HG03175 (cell line): ENCODE measurements around the gene EPDR1.
"Not testable (repeated sequence)": the region's sequence is repeated elsewhere in the genome, so short reads cannot be mapped to it uniquely, and the experiment has no call there.

ENCODE experiments used
- ATAC-seq: cut with Tn5 transposase; IDR thresholded peaks from one replicate; pipeline ENCODE4 v1.9.1; 2021; ENCODE audit warnings: mild to moderate bottlenecking, moderate library complexity; ENCODE audit not compliant: unreplicated experiment

The EPDR1 gene

GRCh38 chr7:37927773-37928444 lies 7.5 kb downstream of the EPDR1 start:
- ATAC-seq: no peak

- ATAC-seq: no peak
Observed at GRCh38 chr7:37928878-37929277, 8.4 kb downstream of the EPDR1 start.

GRCh38 chr7:37930226-37930948 lies 9.9 kb downstream of the EPDR1 start:
- ATAC-seq: no peak

GRCh38 chr7:37932543-37932942 lies 12.1 kb downstream of the EPDR1 start:
- no peak for ATAC-seq

- ATAC-seq: no peak
Observed at GRCh38 chr7:37933018-37933566, 12.7 kb downstream of the EPDR1 start.

- ATAC-seq: no peak
Observed at GRCh38 chr7:37942934-37943610, 22.6 kb downstream of the EPDR1 start.

- ATAC-seq: peak; percentile 46
Observed at GRCh38 chr7:37943905-37944736, 23.7 kb downstream of the EPDR1 start.

GRCh38 chr7:37944737-37945054 lies 24.3 kb downstream of the EPDR1 start:
- ATAC-seq: no peak

- no peak for ATAC-seq
Observed at GRCh38 chr7:37945336-37945735, 24.9 kb downstream of the EPDR1 start.

GRCh38 chr7:37947138-37947940 lies 26.9 kb downstream of the EPDR1 start:
- ATAC-seq: no peak

- no peak for ATAC-seq
Observed at GRCh38 chr7:37947941-37948210, 27.4 kb downstream of the EPDR1 start.

GRCh38 chr7:37952240-37952639 lies 31.8 kb downstream of the EPDR1 start:
- ATAC-seq: no peak

- ATAC-seq: not testable (repeated sequence)
Observed at GRCh38 chr7:37954217-37954616, 33.8 kb downstream of the EPDR1 start.

- no peak for ATAC-seq
Observed at GRCh38 chr7:37956791-37957190, 36.4 kb downstream of the EPDR1 start.

- ATAC-seq: no peak
Observed at GRCh38 chr7:37957221-37957970, 37.0 kb downstream of the EPDR1 start.

GRCh38 chr7:37960483-37960882 lies 40.0 kb downstream of the EPDR1 start:
- ATAC-seq: no peak

GRCh38 chr7:37961251-37961650 lies 40.8 kb downstream of the EPDR1 start:
- ATAC-seq: no peak

GRCh38 chr7:37964196-37964595 lies 43.8 kb downstream of the EPDR1 start:
- ATAC-seq: no peak

- ATAC-seq: no peak
Observed at GRCh38 chr7:37970211-37970610, 49.8 kb downstream of the EPDR1 start.

- no peak for ATAC-seq
Observed at GRCh38 chr7:37971491-37971890, 51.1 kb downstream of the EPDR1 start.
